HCEC 1CT (cell line): Measurements from ENCODE around the gene RPA1.
"Not testable (repeated sequence)": the region's sequence is repeated elsewhere in the genome, so short reads cannot be mapped to it uniquely, and the experiment has no call there.

Experiments used
- DNase-seq: peaks from one replicate; pipeline ENCODE4 v3.0.0-alpha.2; 2017

RPA1 gene

GRCh38 chr17:1880851-1881630, 51.2 kb downstream of the RPA1 start:
- no peak for DNase-seq

GRCh38 chr17:1882836-1883235, 53.0 kb downstream of the RPA1 start:
- peak; percentile 39 for DNase-seq

- no peak for DNase-seq
Measured at GRCh38 chr17:1883536-1883935, 53.7 kb downstream of the RPA1 start.

GRCh38 chr17:1888741-1889140, 58.9 kb downstream of the RPA1 start:
- DNase-seq, result no peak

GRCh38 chr17:1890758-1891450, 61.1 kb downstream of the RPA1 start:
- DNase-seq, result no peak

- DNase-seq, result no peak
Measured at GRCh38 chr17:1894753-1895339, 65.0 kb downstream of the RPA1 start.

GRCh38 chr17:1895479-1895878, 65.7 kb downstream of the RPA1 start:
- not testable (repeated sequence) for DNase-seq

GRCh38 chr17:1896243-1897104, 66.7 kb downstream of the RPA1 start:
- DNase-seq, result no peak

GRCh38 chr17:1897105-1897656, 67.4 kb downstream of the RPA1 start:
- DNase-seq, result no peak

GRCh38 chr17:1898332-1898731, 68.5 kb downstream of the RPA1 start:
- DNase-seq, result no peak

GRCh38 chr17:1898872-1899271, 69.1 kb downstream of the RPA1 start:
- no peak for DNase-seq

GRCh38 chr17:1899403-1900000, 69.7 kb downstream of the RPA1 start:
- DNase-seq, result no peak

- no peak for DNase-seq
Measured at GRCh38 chr17:1904273-1905182, 74.7 kb downstream of the RPA1 start.

GRCh38 chr17:1905190-1905913, 75.5 kb downstream of the RPA1 start:
- no peak for DNase-seq

- DNase-seq, result peak; percentile 5
Measured at GRCh38 chr17:1906662-1907101, 76.9 kb downstream of the RPA1 start.

GRCh38 chr17:1907216-1907631, 77.4 kb downstream of the RPA1 start:
- DNase-seq, result no peak

GRCh38 chr17:1907909-1908698, 78.3 kb downstream of the RPA1 start:
- peak; percentile 13 for DNase-seq

GRCh38 chr17:1908699-1909309, 79.0 kb downstream of the RPA1 start:
- DNase-seq, result peak; percentile 62

- no peak for DNase-seq
Measured at GRCh38 chr17:1909985-1910384, 80.2 kb downstream of the RPA1 start.
